ENCODE data around the gene RSL24D1.

Gene RSL24D1

GRCh38 chr15:55230051-55230670, 33.4 kb upstream of the RSL24D1 start:
- Histone ChIP-seq H3K9me3 (ENCODE audit: severe bottlenecking) (no peaks in the 10 kb centered on the region), H3K4me3 (ENCODE audit: severe bottlenecking) (no peak overlapping the region), H3K4me1 (ENCODE audit: insufficient read depth, poor library complexity, severe bottlenecking) (peaks cover 6% of the 10 kb centered on the region), H3K27me3 (ENCODE audit: insufficient read depth, poor library complexity, severe bottlenecking) (no peaks in the 10 kb centered on the region), H3K36me3 (ENCODE audit: low read depth) (peaks cover 18% of the 10 kb centered on the region), H3K27ac (ENCODE audit: poor library complexity, severe bottlenecking) (no peak overlapping the region)
- DNase-seq (ENCODE audit: low spot score) (no peak), ATAC-seq (ENCODE audit: low read depth) (no peak)
- TF ChIP-seq, protein P1, sequence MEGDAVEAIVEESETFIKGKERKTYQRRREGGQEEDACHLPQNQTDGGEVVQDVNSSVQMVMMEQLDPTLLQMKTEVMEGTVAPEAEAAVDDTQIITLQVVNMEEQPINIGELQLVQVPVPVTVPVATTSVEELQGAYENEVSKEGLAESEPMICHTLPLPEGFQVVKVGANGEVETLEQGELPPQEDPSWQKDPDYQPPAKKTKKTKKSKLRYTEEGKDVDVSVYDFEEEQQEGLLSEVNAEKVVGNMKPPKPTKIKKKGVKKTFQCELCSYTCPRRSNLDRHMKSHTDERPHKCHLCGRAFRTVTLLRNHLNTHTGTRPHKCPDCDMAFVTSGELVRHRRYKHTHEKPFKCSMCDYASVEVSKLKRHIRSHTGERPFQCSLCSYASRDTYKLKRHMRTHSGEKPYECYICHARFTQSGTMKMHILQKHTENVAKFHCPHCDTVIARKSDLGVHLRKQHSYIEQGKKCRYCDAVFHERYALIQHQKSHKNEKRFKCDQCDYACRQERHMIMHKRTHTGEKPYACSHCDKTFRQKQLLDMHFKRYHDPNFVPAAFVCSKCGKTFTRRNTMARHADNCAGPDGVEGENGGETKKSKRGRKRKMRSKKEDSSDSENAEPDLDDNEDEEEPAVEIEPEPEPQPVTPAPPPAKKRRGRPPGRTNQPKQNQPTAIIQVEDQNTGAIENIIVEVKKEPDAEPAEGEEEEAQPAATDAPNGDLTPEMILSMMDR (IDR thresholded peaks at IDR 0.05; ENCODE audit: poor library complexity, severe bottlenecking), result no peak

DNA sequence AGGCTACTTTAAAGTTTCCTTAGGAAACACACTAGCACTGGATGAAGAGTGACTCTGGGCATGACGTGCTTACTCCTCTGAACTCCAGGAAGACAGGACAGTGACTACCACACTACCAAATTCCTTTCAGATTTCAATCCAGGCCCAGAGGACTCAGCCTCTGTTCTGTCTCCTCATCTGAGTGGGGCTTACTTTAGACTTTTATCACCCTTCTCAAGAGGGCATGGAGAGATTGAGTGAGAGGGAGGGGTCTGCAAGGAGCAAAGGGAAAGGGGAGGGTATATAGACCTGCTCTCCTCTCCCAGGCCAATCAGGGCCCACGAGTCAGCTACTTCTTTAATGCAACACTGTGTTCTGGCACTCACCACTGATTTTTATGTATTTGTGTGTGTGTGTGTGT, 29.4 kb upstream of the RSL24D1 start:
- peaks cover 15% of the 10 kb centered on the region for H3K4me1 ChIP-seq (ENCODE audit: insufficient read depth, poor library complexity, severe bottlenecking)
- TF ChIP-seq, protein P1 (IDR thresholded peaks at IDR 0.05; ENCODE audit: poor library complexity, severe bottlenecking), result no peak
- no peaks in the 10 kb centered on the region for H3K9me3 ChIP-seq (ENCODE audit: severe bottlenecking)
- H3K36me3 ChIP-seq (ENCODE audit: low read depth), result peaks cover 18% of the 10 kb centered on the region
- no peaks in the 10 kb centered on the region for H3K27me3 ChIP-seq (ENCODE audit: insufficient read depth, poor library complexity, severe bottlenecking)
- H3K4me3 ChIP-seq (ENCODE audit: severe bottlenecking), result no peak overlapping the region
- DNase-seq (ENCODE audit: low spot score) (no peak), ATAC-seq (ENCODE audit: low read depth) (no peak)
- no peak overlapping the region for H3K27ac ChIP-seq (ENCODE audit: poor library complexity, severe bottlenecking)

GRCh38 chr15:55224892-55225291, 28.2 kb upstream of the RSL24D1 start:
- Histone ChIP-seq H3K4me3 (ENCODE audit: severe bottlenecking) (no peak overlapping the region), H3K9me3 (ENCODE audit: severe bottlenecking) (no peaks in the 10 kb centered on the region), H3K27me3 (ENCODE audit: insufficient read depth, poor library complexity, severe bottlenecking) (no peaks in the 10 kb centered on the region), H3K36me3 (ENCODE audit: low read depth) (peaks cover 25% of the 10 kb centered on the region), H3K27ac (ENCODE audit: poor library complexity, severe bottlenecking) (no peak overlapping the region), H3K4me1 (ENCODE audit: insufficient read depth, poor library complexity, severe bottlenecking) (peaks cover 16% of the 10 kb centered on the region)
- no peak for ATAC-seq (ENCODE audit: low read depth)
- no peak for DNase-seq (ENCODE audit: low spot score)
- TF ChIP-seq, protein P1 (IDR thresholded peaks at IDR 0.05; ENCODE audit: poor library complexity, severe bottlenecking), result no peak

- Histone ChIP-seq H3K9me3 (ENCODE audit: severe bottlenecking) (no peaks in the 10 kb centered on the region), H3K4me3 (ENCODE audit: severe bottlenecking) (no peak overlapping the region), H3K4me1 (ENCODE audit: insufficient read depth, poor library complexity, severe bottlenecking) (peaks cover 16% of the 10 kb centered on the region), H3K27me3 (ENCODE audit: insufficient read depth, poor library complexity, severe bottlenecking) (no peaks in the 10 kb centered on the region), H3K27ac (ENCODE audit: poor library complexity, severe bottlenecking) (peak overlapping the region; percentile 80), H3K36me3 (ENCODE audit: low read depth) (peaks cover 21% of the 10 kb centered on the region)
- ATAC-seq (ENCODE audit: low read depth), result no peak
- TF ChIP-seq, protein P1 (IDR thresholded peaks at IDR 0.05; ENCODE audit: poor library complexity, severe bottlenecking), result no peak
- DNase-seq (ENCODE audit: low spot score), result no peak
Measured at GRCh38 chr15:55222588-55222987, 25.8 kb upstream of the RSL24D1 start.

Measured in RWPE2 (cell line).